Naive thymus-derived CD4-positive, alpha-beta T cell (primary cell): ENCODE measurements around the gene ARGLU1. TPM values are rescaled to one million over a fixed set of nuclear protein-coding genes. Genes with fewer than 3 reads are reported as not detected.

Source experiments
- ATAC-seq: fragments of 150-1000 bp; cut with Tn5 transposase; 2 replicates; pipeline ENCODE4 v1.10.0; 2021; ENCODE audit warnings: mild to moderate bottlenecking, moderate library complexity
- CTCF ChIA-PET: fragments of 350-600 bp; sonication (Branson Sonifier 250); formaldehyde crosslinking; loops from one replicate; lab custom pipeline; 2021; ENCODE audit warnings: antibody characterized with exemption; lab: Charles Lee
- POLR2A ChIA-PET: fragments of 350-600 bp; sonication (Branson Sonifier 250); formaldehyde crosslinking; loops from one replicate; lab custom pipeline; 2021; ENCODE audit warnings: antibody characterized with exemption, inconsistent platforms; lab: Charles Lee
- DNase-seq, 9 donors: peaks; one replicate each; pipeline versions ENCODE4 v3.0.0 to v3.0.0-alpha.2; 2020 to 2022; ENCODE audit warnings: mixed read lengths in 1 of 9
- H3K27ac ChIP-seq: one replicate; pipeline ENCODE4 v1.7.0; 2013; ENCODE audit warnings: mild to moderate bottlenecking, low read depth, low read length, moderate library complexity
- H3K27me3 ChIP-seq, 2 donors: one replicate each; pipeline ENCODE4 v1.7.0; 2013; ENCODE audit warnings: low read length in 2 of 2, mild to moderate bottlenecking in 2 of 2, moderate library complexity in 2 of 2; ENCODE audit not compliant: control insufficient read depth in 2 of 2, insufficient read depth in 2 of 2
- H3K36me3 ChIP-seq, 3 experiments: 1 replicate in 2 of 3; 2 replicates in 1 of 3; pipeline ENCODE4 v1.7.0; 2013; ENCODE audit warnings: low read length in 3 of 3, mild to moderate bottlenecking in 3 of 3, moderate library complexity in 1 of 3; ENCODE audit not compliant: insufficient read depth in 3 of 3, control insufficient read depth in 2 of 3
- H3K4me1 ChIP-seq, 2 donors: one replicate each; pipeline ENCODE4 v1.7.0; 2013; ENCODE audit warnings: low read length in 2 of 2, mild to moderate bottlenecking in 2 of 2, moderate library complexity in 1 of 2; ENCODE audit not compliant: control insufficient read depth in 2 of 2, insufficient read depth in 2 of 2
- H3K4me3 ChIP-seq: 2 replicates; pipeline ENCODE4 v1.7.0; 2013; ENCODE audit warnings: mild to moderate bottlenecking, low read length
- H3K9me3 ChIP-seq, 3 experiments: 1 replicate in 2 of 3; 2 replicates in 1 of 3; pipeline ENCODE4 v1.7.0; 2013; ENCODE audit warnings: low read length in 3 of 3; ENCODE audit not compliant: control insufficient read depth in 2 of 3
- H3K27ac Mint-ChIP-seq, 9 donors: one replicate each; pipeline ENCODE4 v1.8.0; 2020 to 2022; ENCODE audit warnings: mixed read lengths in 9 of 9, mild to moderate bottlenecking in 8 of 9, moderate library complexity in 5 of 9, inconsistent platforms in 2 of 9
- H3K27me3 Mint-ChIP-seq, 5 donors: one replicate each; pipeline ENCODE4 v1.8.0; 2021 to 2022; ENCODE audit warnings: mixed read lengths in 5 of 5, mild to moderate bottlenecking in 1 of 5
- H3K36me3 Mint-ChIP-seq, 5 donors: one replicate each; pipeline ENCODE4 v1.8.0; 2020 to 2022; ENCODE audit warnings: mixed read lengths in 5 of 5, mild to moderate bottlenecking in 3 of 5, inconsistent platforms in 1 of 5
- H3K4me1 Mint-ChIP-seq, 7 donors: one replicate each; pipeline ENCODE4 v1.8.0; 2020 to 2022; ENCODE audit warnings: mixed read lengths in 7 of 7, mild to moderate bottlenecking in 3 of 7, inconsistent platforms in 1 of 7
- H3K4me3 Mint-ChIP-seq, 10 donors: one replicate each; pipeline ENCODE4 v1.8.0; 2020 to 2022; ENCODE audit warnings: mild to moderate bottlenecking in 10 of 10, mixed read lengths in 10 of 10, moderate library complexity in 6 of 10, inconsistent platforms in 2 of 10
- H3K9me3 Mint-ChIP-seq, 11 donors: one replicate each; pipeline ENCODE4 v1.8.0; 2020 to 2022; ENCODE audit warnings: mixed read lengths in 11 of 11, mild to moderate bottlenecking in 4 of 11, inconsistent platforms in 1 of 11, moderate library complexity in 1 of 11
- intact Hi-C, 2 donors: fragments of 100-400 bp; cut with micrococcal nuclease; formaldehyde crosslinking; loops; one replicate each; pipeline ENCODE4 v1.15.1; 2023
- polyA plus RNA-seq, 2 donors: library from polyadenylated mRNA; unstranded; fragments of 300-500 nt; fragmentation: Illumina TruSeq; gene quantifications; one replicate each; pipeline ENCODE4 v1.2.3, GENCODE V29; 2021
- total RNA-seq, 6 experiments: library from RNA in 5 of 6; stranded (reverse) in 5 of 6; gene quantifications; 1 replicate in 5 of 6; 2 replicates in 1 of 6; pipeline ENCODE4 v1.2.3 and lab custom pipeline; 2021 to 2026

The ARGLU1 gene
- total and polyA plus RNA-seq, 7 experiments from 2014 or later, result 36.1 to 291 (median 144) TPM

- Mint-ChIP-seq H3K4me3 (peak overlapping the region in 3 of 10 donors; percentile 2 to 80 (median 18)), H3K9me3 (peaks cover 0 to 2% (median 0%) of the 10 kb centered on the region in 11 donors), H3K27me3 (peaks cover 61 to 80% (median 70%) of the 10 kb centered on the region in 5 donors), H3K27ac (peak overlapping the region in 1 of 9 donors; percentile 63), H3K36me3 (peaks cover 0 to 6% (median 0%) of the 10 kb centered on the region in 5 donors), H3K4me1 (peaks cover 8 to 32% (median 26%) of the 10 kb centered on the region in 7 donors)
- no peak for DNase-seq
- no peaks in the 10 kb centered on the region for H3K36me3 ChIP-seq
- POLR2A ChIA-PET, result no interaction called here
- H3K4me3 ChIP-seq, result no peak overlapping the region
- H3K27me3 ChIP-seq, result no peaks in the 10 kb centered on the region
- H3K27ac ChIP-seq, result no peak overlapping the region
- ATAC-seq, result no peak
- no peaks in the 10 kb centered on the region for H3K9me3 ChIP-seq
- H3K4me1 ChIP-seq, result no peaks in the 10 kb centered on the region
- CTCF ChIA-PET, result no interaction called here
- intact Hi-C loops, result loop anchor here in 1 of 2 donors (2.0 kb wide), 1 partner anchor 43 kb away; the partner anchor contains the start of gene EFNB2
These were observed 75.9 kb downstream of the ARGLU1 start for GRCh38 chr13:106491928-106492587.

Other genes starting within 250 kb of the ARGLU1 start
- under 1 TPM in 4 of 5 experiments, not detected in 1; 0.07 to 0.22 (median 0.13) TPM for gene EFNB2, start 32.5 kb downstream of the ARGLU1 start, total RNA-seq
- gene EFNB2, start 32.5 kb downstream of the ARGLU1 start, polyA plus RNA-seq, result under 1 TPM in 1 of 2 donors, not detected in 1; 0.08 TPM